GM12891 (cell line): ENCODE results near the gene DENND4B.

Experiments
- POLR2A ChIP-seq: IDR thresholded peaks from 2 replicates; pipeline ENCODE4 v1.6.1; 2011; ENCODE audit warnings: low read depth, low read length, control low read depth
- POLR2AphosphoS5 ChIP-seq: IDR thresholded peaks from 2 replicates; pipeline ENCODE4 v1.6.1; 2011; ENCODE audit warnings: low read depth, low read length, control low read depth

- no peak for TF ChIP-seq POLR2AphosphoS5
- no peak for TF ChIP-seq POLR2A
These were observed 64.1 kb downstream of the DENND4B start for GRCh38 chr1:153882296-153882912.
